Measurements from ENCODE around the gene FLOT1. TPM values are rescaled to one million over a fixed set of nuclear protein-coding genes. Genes with fewer than 3 reads are reported as not detected.

Gene FLOT1
- total RNA-seq, 1 donor from 2014 or later: 77.6 TPM

DNA sequence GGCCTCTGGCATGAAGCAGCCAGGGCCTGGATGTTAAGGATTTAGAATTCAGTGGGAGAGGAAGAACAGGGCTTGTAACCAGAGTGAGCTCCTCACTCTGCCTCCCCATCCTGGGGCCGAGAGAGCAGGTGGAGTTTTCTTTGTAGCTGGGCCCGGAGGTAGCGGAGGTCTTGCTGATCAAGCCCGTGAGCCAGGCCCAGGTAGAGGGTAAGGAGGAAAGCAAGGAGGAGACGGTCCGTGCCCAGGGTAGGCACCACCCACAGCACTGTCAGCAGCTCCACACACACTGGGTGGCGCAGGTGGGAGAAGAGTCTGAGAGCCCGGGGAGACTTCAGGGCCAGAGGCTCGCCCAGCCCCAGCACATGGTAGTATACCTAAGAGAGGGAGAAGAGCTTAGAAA lies 53.9 kb downstream of the FLOT1 start:
- Mint-ChIP-seq H3K9me3 (ENCODE audit: unreplicated experiment) (peaks cover 2% of the 10 kb centered on the region), H3K4me1 (ENCODE audit: low read depth, unreplicated experiment) (peaks cover 36% of the 10 kb centered on the region), H3K4me3 (ENCODE audit: unreplicated experiment) (peak overlapping the region; percentile 97), H3K36me3 (ENCODE audit: low read depth, unreplicated experiment) (peaks cover 13% of the 10 kb centered on the region), H3K27ac (ENCODE audit: unreplicated experiment) (peak overlapping the region; percentile 87), H3K27me3 (ENCODE audit: low read depth, unreplicated experiment) (no peaks in the 10 kb centered on the region)
- peak overlapping the region; percentile 98 for H3K9ac ChIP-seq (ENCODE audit: low read length)
- H3K9me3 ChIP-seq (ENCODE audit: insufficient read depth, low read depth, low read length): no peaks in the 10 kb centered on the region
- peaks cover 65% of the 10 kb centered on the region for H3K79me2 ChIP-seq (ENCODE audit: insufficient read depth, low read length)
- DNase-seq (ENCODE audit: low read depth) (no peak), FAIRE-seq (no peak)
- H3K27me3 ChIP-seq (ENCODE audit: insufficient read depth, low read length): no peaks in the 10 kb centered on the region
- H3K4me2 ChIP-seq (ENCODE audit: low read length): peak overlapping the region; percentile 100
- H3K4me1 ChIP-seq (ENCODE audit: insufficient read depth, low read length): peaks cover 38% of the 10 kb centered on the region
- peak overlapping the region; percentile 87 for H3K4me3 ChIP-seq (ENCODE audit: insufficient read depth, low read depth, low read length)
- peaks cover 27% of the 10 kb centered on the region for H4K20me1 ChIP-seq (ENCODE audit: insufficient read depth, low read length)
- H2AFZ ChIP-seq (ENCODE audit: low read depth, low read length): no peak overlapping the region
- H3K27ac ChIP-seq (ENCODE audit: low read depth, low read length): peak overlapping the region; percentile 95
- no peaks in the 10 kb centered on the region for H3K36me3 ChIP-seq (ENCODE audit: insufficient read depth, low read length)
- TF ChIP-seq, protein P1, sequence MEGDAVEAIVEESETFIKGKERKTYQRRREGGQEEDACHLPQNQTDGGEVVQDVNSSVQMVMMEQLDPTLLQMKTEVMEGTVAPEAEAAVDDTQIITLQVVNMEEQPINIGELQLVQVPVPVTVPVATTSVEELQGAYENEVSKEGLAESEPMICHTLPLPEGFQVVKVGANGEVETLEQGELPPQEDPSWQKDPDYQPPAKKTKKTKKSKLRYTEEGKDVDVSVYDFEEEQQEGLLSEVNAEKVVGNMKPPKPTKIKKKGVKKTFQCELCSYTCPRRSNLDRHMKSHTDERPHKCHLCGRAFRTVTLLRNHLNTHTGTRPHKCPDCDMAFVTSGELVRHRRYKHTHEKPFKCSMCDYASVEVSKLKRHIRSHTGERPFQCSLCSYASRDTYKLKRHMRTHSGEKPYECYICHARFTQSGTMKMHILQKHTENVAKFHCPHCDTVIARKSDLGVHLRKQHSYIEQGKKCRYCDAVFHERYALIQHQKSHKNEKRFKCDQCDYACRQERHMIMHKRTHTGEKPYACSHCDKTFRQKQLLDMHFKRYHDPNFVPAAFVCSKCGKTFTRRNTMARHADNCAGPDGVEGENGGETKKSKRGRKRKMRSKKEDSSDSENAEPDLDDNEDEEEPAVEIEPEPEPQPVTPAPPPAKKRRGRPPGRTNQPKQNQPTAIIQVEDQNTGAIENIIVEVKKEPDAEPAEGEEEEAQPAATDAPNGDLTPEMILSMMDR (IDR thresholded peaks at IDR 0.05; ENCODE audit: insufficient read depth, low read depth, low read length): no peak
- no peak for TF ChIP-seq EZH2 (IDR thresholded peaks at IDR 0.05; ENCODE audit: insufficient read depth, low read length)

DNA sequence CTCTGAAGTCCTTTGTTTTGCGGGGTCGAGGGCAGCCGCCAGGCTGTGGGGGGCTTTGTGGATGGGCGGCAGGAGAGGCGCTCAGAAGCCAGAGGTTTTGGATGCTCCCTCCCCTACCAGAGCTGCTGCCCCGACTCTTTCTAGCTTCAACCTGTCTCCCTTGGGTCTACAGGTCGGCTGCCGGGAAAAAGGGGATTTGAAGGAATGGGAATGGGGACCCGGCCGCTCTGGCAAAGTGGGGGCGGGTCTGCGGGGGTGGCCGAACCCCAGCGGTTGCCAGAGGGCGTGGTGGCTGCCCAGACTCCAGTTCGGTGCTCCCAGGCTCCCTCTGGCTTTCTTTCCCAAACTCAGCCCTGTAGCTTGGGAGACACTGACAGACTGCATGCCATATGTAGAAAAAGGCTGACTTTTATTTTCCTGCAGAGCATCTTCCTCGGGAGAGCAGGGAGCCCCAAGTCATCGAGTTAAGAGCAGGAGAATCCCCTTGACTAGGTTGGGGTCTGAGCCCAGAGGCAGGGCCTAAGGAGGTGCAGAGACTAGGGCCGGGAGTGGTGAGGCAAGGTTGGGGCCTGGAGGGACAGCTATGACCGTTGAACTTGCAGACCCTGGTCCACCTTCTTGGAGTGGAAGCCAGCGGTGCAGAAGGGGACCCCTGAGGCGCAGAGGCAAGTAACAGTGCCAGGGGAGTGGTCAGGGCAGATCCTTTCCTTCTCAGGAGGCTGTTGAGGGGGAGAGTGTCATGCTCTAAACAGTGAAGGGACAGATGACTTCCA lies 54.6 kb downstream of the FLOT1 start:
- H2AFZ ChIP-seq (ENCODE audit: low read depth, low read length): peak overlapping the region; percentile 44
- H3K9me3 Mint-ChIP-seq (ENCODE audit: unreplicated experiment): peaks cover 2% of the 10 kb centered on the region
- peak overlapping the region; percentile 87 for H3K4me3 ChIP-seq (ENCODE audit: insufficient read depth, low read depth, low read length)
- peak overlapping the region; percentile 95 for H3K27ac ChIP-seq (ENCODE audit: low read depth, low read length)
- H3K9ac ChIP-seq (ENCODE audit: low read length): peak overlapping the region; percentile 98
- H4K20me1 ChIP-seq (ENCODE audit: insufficient read depth, low read length): peaks cover 34% of the 10 kb centered on the region
- no peaks in the 10 kb centered on the region for H3K9me3 ChIP-seq (ENCODE audit: insufficient read depth, low read depth, low read length)
- H3K4me1 ChIP-seq (ENCODE audit: insufficient read depth, low read length): peaks cover 38% of the 10 kb centered on the region
- no peaks in the 10 kb centered on the region for H3K27me3 Mint-ChIP-seq (ENCODE audit: low read depth, unreplicated experiment)
- peaks cover 72% of the 10 kb centered on the region for H3K79me2 ChIP-seq (ENCODE audit: insufficient read depth, low read length)
- FAIRE-seq: no peak
- H3K4me2 ChIP-seq (ENCODE audit: low read length): peak overlapping the region; percentile 100
- DNase-seq (ENCODE audit: low read depth): peak; percentile 26
- H3K36me3 ChIP-seq (ENCODE audit: insufficient read depth, low read length): no peaks in the 10 kb centered on the region
- H3K27me3 ChIP-seq (ENCODE audit: insufficient read depth, low read length): no peaks in the 10 kb centered on the region
- peaks cover 36% of the 10 kb centered on the region for H3K4me1 Mint-ChIP-seq (ENCODE audit: low read depth, unreplicated experiment)
- H3K4me3 Mint-ChIP-seq (ENCODE audit: unreplicated experiment): peak overlapping the region; percentile 97
- TF ChIP-seq EZH2 (IDR thresholded peaks at IDR 0.05; ENCODE audit: insufficient read depth, low read length): no peak
- TF ChIP-seq, protein P1 (IDR thresholded peaks at IDR 0.05; ENCODE audit: insufficient read depth, low read depth, low read length): no peak
- H3K27ac Mint-ChIP-seq (ENCODE audit: unreplicated experiment): peak overlapping the region; percentile 87
- H3K36me3 Mint-ChIP-seq (ENCODE audit: low read depth, unreplicated experiment): peaks cover 15% of the 10 kb centered on the region
